ENCODE measurements around the gene USP36.
"Not testable (repeated sequence)": the region's sequence is repeated elsewhere in the genome, so short reads cannot be mapped to it uniquely, and the experiment has no call there.

The USP36 gene

DNA sequence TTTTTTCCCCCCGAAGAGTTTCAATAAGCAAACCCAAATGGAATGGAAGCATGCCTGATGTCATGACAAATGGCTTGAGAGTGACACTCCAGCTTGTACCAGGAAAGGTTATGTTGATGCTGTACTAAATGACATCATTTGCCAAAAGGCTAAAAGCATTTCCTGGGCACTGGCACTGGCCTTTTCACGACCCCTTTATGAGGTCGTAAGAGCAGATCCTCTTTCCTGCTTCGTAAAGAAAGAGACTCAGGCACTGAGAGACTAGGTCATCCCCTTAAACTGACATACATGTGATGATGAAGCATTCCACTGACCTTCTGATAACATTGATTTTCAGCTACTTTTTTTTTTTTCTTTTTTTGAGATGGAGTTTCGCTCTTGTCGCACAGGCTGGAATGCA lies 31.9 kb upstream of the USP36 start:
- no peak for DNase-seq (ENCODE audit: low read depth in 2 of 2)

DNA sequence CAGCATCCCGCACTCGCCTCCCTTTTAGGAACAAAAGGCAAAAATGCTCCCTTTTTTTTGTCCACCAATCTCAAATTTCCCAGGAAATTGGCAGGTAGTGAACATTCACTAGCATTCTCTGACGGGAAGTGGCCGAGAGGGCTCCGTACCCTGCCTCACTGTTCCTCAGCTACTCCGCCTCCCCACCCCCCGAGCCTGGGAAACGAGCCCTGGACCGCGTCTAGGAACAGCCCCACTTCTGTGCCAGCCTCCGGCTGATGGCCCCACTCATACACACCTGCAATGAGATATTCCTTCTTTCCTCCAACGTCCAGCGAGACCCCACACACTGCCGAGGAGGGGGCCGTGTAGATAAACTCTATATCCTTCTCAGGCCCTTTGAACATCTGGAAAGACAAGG lies 30.0 kb upstream of the USP36 start:
- no peak for DNase-seq (ENCODE audit: low read depth in 2 of 2)

DNA sequence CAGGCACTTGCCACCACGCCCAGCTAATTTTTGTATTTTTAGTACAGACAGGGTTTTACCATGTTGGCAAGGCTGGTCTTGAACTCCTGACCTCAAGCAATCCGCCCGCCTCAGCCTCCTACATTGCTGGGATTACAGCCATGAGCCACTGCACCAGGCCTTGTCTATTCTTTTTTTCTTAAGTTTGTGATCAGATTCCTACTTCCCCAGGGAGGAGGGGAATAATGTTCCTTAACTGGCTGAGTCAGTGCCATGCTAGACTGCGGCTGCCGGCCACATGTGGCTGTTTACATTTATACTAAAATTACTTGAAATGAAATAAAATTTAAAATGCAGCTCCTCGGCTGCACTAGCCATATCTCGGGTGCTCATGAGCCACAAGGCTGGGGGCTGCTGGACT lies 27.8 kb upstream of the USP36 start:
- DNase-seq (ENCODE audit: low read depth in 2 of 2), result no peak

DNA sequence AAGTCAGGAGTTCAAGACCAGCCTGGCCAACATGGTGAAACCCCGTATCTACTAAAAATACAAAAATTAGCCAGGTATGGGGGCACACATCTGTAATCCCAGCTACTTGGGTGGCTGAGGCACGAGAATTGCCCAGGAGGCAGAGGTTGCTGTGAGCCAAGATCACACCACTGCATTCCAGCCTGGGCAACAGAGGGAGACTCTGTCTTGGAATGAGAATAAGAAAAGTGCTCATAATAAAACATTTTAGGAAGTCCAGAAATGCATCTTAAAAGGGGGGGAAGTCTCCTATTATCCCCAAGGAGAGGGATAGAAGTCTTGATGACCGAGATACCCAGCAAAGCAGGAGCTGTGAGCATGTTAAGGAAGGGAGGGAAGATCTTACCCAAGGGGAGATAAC lies 26.4 kb upstream of the USP36 start:
- DNase-seq (ENCODE audit: low read depth in 2 of 2), result not testable (repeated sequence)

DNA sequence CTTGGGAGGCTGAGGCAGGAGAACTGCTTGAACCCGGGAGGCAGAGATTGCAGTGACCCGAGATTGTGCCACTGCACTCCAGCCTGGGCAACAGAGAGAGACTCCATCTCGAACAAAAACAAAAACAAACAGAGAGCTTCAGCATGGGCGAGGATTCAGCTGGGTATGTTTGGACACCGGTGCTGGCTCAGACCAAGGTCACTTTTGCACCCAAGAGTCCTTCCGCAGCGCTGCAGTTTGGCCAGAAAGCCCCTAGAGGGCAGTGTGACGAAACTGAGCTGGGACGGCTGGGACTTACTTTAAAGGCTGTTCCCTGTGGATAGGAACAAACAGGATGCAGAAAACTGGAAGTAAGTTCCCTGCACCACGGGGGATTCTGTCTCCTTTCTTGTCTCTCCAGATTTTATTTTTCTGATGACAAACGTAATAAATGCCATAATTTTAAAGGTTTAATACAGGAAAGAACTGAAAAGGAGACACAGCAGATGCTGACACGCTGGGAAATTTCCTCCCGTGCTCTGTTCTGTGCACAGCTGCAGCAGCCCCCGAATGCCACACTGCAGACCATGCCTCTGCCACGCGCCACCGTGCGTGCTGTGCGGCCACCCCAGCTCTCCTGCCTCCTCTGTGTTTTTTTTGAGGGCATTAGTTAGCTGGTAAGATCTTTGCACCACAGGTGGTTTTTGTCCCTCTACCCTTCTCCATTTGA lies 25.2 kb upstream of the USP36 start:
- DNase-seq (ENCODE audit: low read depth in 2 of 2), result peak; percentile 25 to 47

DNA sequence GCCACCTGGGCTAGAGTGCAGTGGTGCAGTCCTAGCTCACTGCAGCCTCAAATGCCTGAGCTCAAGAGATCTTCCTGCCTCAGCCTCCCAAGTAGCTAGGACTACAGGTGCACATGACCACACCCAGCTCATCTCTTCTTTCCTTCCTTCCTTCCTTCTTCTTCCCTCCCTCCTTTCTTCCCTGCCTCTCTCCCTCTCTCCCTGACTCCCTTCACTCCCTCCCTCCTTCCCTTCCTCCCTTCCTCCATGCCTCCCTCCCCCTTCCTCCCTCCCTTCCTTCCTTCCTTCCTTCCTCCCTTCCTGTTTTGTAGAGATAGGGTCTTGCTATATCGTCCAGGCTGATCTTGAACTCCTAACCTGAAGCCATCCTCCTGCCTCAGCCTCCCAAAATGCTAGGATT lies 23.5 kb upstream of the USP36 start:
- no peak for DNase-seq (ENCODE audit: low read depth in 2 of 2)

GRCh38 chr17:78862073-78863023 lies 21.7 kb upstream of the USP36 start:
- DNase-seq (ENCODE audit: low read depth in 2 of 2), result no peak

DNA sequence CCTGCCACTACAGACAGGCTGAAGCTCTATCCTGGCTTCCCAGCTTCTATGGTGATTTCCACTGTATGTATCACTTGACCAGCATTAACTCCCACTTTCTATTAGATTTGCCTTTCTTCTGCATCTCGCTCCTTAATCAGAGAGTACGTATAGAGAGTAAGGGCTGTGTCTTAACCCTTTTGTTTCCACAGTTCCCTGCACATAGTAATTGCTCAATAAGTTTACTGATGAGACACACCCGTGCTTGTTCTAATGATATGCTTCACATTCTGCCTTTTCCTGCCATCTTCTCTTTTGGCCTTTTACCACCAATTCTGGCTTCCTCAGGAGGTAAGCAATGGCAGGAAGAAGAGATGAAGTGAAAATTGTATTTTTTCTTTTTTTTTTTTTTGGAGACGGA lies 20.6 kb upstream of the USP36 start:
- no peak for DNase-seq (ENCODE audit: low read depth in 2 of 2)

- no peak for DNase-seq (ENCODE audit: low read depth in 2 of 2)
Measured at GRCh38 chr17:78859051-78859450, 18.4 kb upstream of the USP36 start.

GRCh38 chr17:78857266-78857665 lies 16.7 kb upstream of the USP36 start:
- DNase-seq (ENCODE audit: low read depth in 2 of 2), result no peak

DNA sequence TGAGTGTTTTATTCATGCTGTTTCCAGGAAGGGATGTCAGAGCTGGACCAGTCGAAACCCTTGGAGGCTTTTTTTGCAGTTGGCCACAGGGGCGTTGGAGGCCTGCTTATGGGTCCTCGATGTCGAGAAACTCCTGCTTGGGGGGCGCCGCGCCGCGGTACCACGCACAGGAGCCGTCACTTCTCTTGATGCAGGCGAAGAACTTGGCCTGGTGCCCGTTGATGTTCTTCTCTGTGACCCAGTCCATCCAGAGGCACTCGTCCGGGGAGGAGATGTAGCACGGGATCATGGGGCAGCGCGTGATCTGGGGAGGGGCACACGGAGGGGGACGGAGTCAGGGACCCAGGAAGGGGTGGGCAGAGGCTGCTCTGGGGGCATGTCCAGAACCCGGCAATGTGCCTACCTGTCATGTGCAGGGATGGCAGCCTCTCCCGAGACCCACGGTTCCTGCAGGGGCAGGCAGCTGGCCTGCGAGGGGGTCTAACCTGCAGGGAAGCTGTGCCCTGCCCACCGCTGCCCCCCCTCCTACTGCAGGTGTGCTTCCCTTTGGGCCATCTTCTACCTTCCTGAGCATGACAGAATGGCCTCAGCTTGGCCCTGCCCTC lies 15.0 kb upstream of the USP36 start:
- DNase-seq (ENCODE audit: low read depth in 2 of 2), result no peak

DNA sequence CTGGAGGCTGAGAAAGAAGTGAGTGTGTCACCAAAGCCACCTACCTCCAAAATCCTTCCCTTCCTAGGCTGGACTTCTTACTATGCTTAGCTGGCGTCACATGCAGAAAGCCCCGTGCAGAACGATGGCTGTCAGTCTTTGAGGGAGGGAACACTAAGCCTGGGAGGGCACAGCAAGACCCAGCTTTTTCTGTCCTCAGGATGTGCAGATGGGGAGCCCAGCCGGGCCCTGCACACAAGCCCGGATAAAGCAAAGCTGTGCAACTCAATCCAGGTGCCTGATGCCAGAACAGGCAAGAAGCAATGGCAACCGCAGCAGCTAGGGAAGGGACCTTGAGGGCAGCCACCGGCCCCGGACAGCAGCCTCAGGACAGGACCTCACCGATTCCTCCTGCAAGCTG lies 13.9 kb upstream of the USP36 start:
- DNase-seq (ENCODE audit: low read depth in 2 of 2), result no peak

DNA sequence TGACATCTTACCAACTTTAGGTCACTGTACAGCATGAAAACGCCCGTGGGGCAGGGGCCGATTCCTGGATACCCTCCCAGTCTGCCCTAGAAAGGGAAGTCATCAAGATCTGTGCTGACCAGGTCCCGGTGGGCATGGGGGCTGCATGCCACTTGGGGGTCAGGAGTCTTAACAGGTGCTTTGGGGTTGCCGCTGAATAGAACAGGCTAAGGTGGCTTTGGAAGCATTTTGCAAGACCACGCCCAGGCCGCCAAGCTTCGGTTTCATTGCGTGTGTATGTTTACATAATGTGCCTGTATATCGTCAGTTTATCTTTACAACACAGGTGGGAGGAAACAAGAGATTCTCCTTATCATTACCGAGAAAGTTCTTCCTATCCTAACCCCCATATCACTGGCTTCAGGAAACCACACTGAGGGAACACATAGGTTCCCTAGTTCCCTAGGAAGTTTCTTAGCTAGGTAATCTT lies 13.3 kb upstream of the USP36 start:
- no peak for DNase-seq (ENCODE audit: low read depth in 2 of 2)

- DNase-seq (ENCODE audit: low read depth in 2 of 2), result no peak
Measured at GRCh38 chr17:78852709-78853121, 12.1 kb upstream of the USP36 start.

- no peak for DNase-seq (ENCODE audit: low read depth in 2 of 2)
Measured at GRCh38 chr17:78849026-78849425, 8.4 kb upstream of the USP36 start.

GRCh38 chr17:78847052-78847451 lies 6.4 kb upstream of the USP36 start:
- DNase-seq (ENCODE audit: low read depth in 2 of 2), result no peak

DNA sequence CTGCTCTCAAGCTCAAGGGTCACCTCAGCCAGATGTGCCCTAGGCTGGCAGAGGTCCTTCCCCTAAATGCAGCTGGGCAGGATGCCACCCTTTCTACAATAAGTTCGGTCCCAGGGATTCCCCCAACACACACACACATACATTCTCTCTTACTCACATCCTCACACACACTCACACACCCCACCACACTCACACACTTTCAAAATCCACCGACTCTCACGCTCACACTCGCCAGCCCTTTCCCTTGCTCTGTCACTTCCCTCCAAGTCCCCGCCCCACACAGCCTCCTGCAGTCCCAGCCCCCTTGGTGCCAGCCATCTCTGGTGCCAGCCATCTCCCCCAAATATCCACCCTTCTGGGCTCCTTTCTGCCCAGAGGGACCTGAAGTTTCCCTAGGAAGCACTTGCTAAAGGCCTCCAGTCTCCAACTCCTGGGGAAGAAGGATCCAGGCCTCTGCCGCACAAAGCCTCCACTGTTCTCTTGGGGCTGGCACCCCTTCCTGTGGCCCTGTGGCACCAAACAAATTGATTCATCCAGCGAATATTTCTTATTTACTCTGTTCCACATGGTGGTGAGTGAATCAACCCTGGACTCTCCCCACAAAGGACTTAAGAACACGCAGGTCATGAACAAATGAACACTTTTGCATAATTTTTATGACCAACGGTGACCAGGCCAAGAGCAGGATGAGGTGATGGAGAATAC lies 3.8 kb upstream of the USP36 start:
- DNase-seq (ENCODE audit: low read depth in 2 of 2), result no peak

GRCh38 chr17:78842881-78843565 lies 2.4 kb upstream of the USP36 start:
- DNase-seq (ENCODE audit: low read depth in 2 of 2), result peak in 1 of 2 donors; percentile 49

DNA sequence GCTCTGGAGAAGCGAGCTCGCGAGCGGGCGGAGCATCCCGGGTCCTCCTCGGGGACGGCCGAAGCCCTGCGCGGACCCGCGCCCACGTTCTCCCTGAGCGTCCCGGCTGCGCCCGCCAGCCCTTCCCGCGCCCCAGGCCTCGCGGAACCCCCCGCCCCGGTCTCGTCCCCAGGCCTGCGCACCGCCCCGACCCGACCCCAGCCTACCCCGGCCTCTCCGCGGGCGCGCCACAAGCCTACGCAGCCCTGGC lies 159 bp downstream of the USP36 start:
- no peak for DNase-seq (ENCODE audit: low read depth in 2 of 2)

DNA sequence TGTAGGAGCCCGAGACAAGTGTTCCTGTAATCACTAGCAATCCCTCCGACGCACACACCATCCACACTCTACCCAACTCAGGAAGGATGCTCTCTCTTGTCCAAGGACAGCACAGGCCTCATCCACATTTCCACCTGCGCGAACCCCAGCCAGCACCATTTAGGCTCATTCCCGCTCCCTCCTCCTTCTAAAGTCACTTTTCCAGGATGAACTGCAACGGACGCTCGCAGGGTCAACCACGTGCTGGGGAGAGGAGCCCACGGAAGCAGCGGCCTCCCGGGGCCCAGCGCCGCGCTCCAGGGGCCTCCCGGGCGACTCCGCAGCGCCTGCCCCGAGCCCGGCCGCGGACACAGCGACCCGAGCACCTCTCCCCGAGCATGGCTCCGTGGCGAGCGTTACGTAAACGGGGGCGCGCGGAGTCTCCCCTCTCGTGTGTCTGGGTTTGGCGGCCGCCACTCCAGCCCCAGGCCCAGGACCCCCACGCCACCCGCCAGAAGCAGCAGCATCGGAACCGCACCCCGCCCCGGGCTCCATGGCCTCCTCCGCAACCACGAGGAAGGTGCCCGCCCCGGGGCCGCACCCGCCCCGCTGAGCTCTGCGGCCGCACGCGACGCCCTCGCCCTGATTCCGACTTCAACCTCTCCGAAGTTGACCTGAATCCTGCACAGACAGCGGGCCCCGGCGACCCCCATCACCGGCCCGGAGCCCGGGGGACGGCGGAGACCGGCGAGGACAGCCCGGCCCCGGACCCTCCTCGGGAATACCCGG lies 668 bp downstream of the USP36 start:
- peak in 1 of 2 donors; percentile 15 for DNase-seq (ENCODE audit: low read depth in 2 of 2)

DNA sequence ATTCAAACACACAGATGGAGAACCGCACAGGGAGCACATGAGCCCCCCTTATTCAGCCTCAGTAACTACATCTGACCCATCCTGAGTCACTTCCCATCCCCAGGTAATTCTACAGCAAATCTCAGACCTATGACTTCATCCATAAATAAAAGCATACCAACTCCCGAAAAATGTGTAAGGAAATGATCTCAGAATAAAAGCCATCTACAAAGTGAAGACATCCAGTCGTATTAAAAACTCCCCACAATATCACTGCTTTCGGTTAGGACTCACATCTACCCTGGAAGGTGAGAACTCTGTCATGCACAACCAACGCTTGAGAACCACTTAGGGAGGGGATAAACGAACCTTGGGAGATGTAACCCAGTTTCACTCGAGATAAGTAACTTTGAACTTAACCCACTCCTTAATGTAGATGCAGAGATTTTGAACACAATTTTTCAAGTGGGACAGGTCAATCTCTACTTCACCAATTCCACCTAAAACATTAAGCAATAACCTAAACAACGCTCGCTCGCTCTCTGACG lies 1.3 kb downstream of the USP36 start:
- DNase-seq (ENCODE audit: low read depth in 2 of 2), result no peak

Data from stimulated activated CD4-positive, alpha-beta T cell treated with anti-CD3 and anti-CD28 coated beads, Interleukin-15, amount 100 ng/mL, for 48 hours (primary cell).